Measurements from ENCODE around the gene ACTG1. TPM values are rescaled to one million over a fixed set of nuclear protein-coding genes. Genes with fewer than 3 reads are reported as not detected.

The ACTG1 gene
- total RNA-seq, 4 donors from 2014 or later, result 2,372 to 2,875 (median 2,670) TPM

- WGBS, 2 donors, result 85 to 91% methylated on average over 20 of the region's 24 CpGs
- Histone ChIP-seq H3K36me3 (peaks cover 4 to 95% (median 29%) of the 10 kb centered on the region in 3 donors), H3K27ac (no peak overlapping the region), H3K9me3 (no peaks in the 10 kb centered on the region), H3K4me3 (no peak overlapping the region), H3K4me1 (peaks cover 0 to 4% (median 0%) of the 10 kb centered on the region in 4 donors), H3K27me3 (no peaks in the 10 kb centered on the region)
- no peak for TF ChIP-seq POLR2A (IDR thresholded peaks at IDR 0.05)
- no peak for TF ChIP-seq EP300 (IDR thresholded peaks at IDR 0.05)
- TF ChIP-seq CTCF (IDR thresholded peaks at IDR 0.05), result no peak
- no peak for DNase-seq (ENCODE audit: low spot score in 2 of 2)
Measured at GRCh38 chr17:81545160-81545949, 32.8 kb upstream of the ACTG1 start.

- Histone ChIP-seq H3K27ac (no peak overlapping the region), H3K27me3 (no peaks in the 10 kb centered on the region), H3K4me3 (no peak overlapping the region), H3K36me3 (peaks cover 4 to 95% (median 29%) of the 10 kb centered on the region in 3 donors), H3K4me1 (no peaks in the 10 kb centered on the region), H3K9me3 (no peaks in the 10 kb centered on the region)
- whole genome bisulfite sequencing, 2 donors, result 87 to 88% methylated on average over 16 of the region's 16 CpGs
- TF ChIP-seq CTCF (IDR thresholded peaks at IDR 0.05), result no peak
- TF ChIP-seq EP300 (IDR thresholded peaks at IDR 0.05), result no peak
- no peak for TF ChIP-seq POLR2A (IDR thresholded peaks at IDR 0.05)
- no peak for DNase-seq (ENCODE audit: low spot score in 2 of 2)
Measured at GRCh38 chr17:81544281-81544974, 31.8 kb upstream of the ACTG1 start.

- Histone ChIP-seq H3K36me3 (peaks cover 4 to 97% (median 29%) of the 10 kb centered on the region in 3 donors), H3K9me3 (no peaks in the 10 kb centered on the region), H3K4me3 (no peak overlapping the region), H3K27ac (no peak overlapping the region), H3K27me3 (no peaks in the 10 kb centered on the region), H3K4me1 (no peaks in the 10 kb centered on the region)
- no peak for TF ChIP-seq CTCF (IDR thresholded peaks at IDR 0.05)
- TF ChIP-seq POLR2A (IDR thresholded peaks at IDR 0.05), result no peak
- no peak for TF ChIP-seq EP300 (IDR thresholded peaks at IDR 0.05)
- DNase-seq (ENCODE audit: low spot score in 2 of 2), result no peak
- WGBS, 2 donors, result 96 to 99% methylated on average over 12 to 14 of the region's 15 CpGs
Measured at GRCh38 chr17:81543756-81544155, 31.2 kb upstream of the ACTG1 start.

- H3K27me3 ChIP-seq, result no peaks in the 10 kb centered on the region
- no peak overlapping the region for H3K27ac ChIP-seq
- no peak overlapping the region for H3K4me3 ChIP-seq
- H3K9me3 ChIP-seq, result no peaks in the 10 kb centered on the region
- TF ChIP-seq EP300 (IDR thresholded peaks at IDR 0.05) (no peak), POLR2A (IDR thresholded peaks at IDR 0.05) (no peak), CTCF (IDR thresholded peaks at IDR 0.05) (no peak)
- H3K4me1 ChIP-seq, result no peaks in the 10 kb centered on the region
- peaks cover 4 to 97% (median 29%) of the 10 kb centered on the region in 3 donors for H3K36me3 ChIP-seq
- WGBS, 2 donors, result 82 to 89% methylated on average over 10 to 14 of the region's 14 CpGs
- no peak for DNase-seq (ENCODE audit: low spot score in 2 of 2)
Measured at GRCh38 chr17:81543339-81543675, 30.7 kb upstream of the ACTG1 start.
